Stimulated activated naive CD8-positive, alpha-beta T cell treated with anti-CD3 and anti-CD28 coated beads, Interleukin-15, Interleukin-2, amounts not matched to agents 100 U/mL and 50 U/mL, for 24 hours (primary cell): Measurements from ENCODE around the gene MED17.
"Not testable (repeated sequence)": the region's sequence is repeated elsewhere in the genome, so short reads cannot be mapped to it uniquely, and the experiment has no call there.

ENCODE experiments used
- ATAC-seq: fragments of 150-1000 bp; cut with Tn5 transposase; one replicate; pipeline ENCODE4 v1.10.0; 2021
- DNase-seq: peaks from one replicate; pipeline ENCODE4 v3.0.0; 2021

MED17 gene

GRCh38 chr11:93784145-93784934 lies at the start of gene MED17:
Gene MED17 (plus strand): TSS chr11:93784282. CDS start chr11:93784514, 232 bp downstream.
- ATAC-seq (peak; percentile 99), DNase-seq (peak; percentile 90)

- DNase-seq: no peak
These were observed 49.5 kb upstream of the MED17 start for GRCh38 chr11:93734427-93735222.

GRCh38 chr11:93735627-93736026 lies 48.5 kb upstream of the MED17 start:
- ATAC-seq: no peak

More at GRCh38 chr11:93734427-93735222, 49.5 kb upstream of the MED17 start:
- no peak for ATAC-seq

GRCh38 chr11:93736129-93736528 lies 48.0 kb upstream of the MED17 start:
- DNase-seq: no peak

More at GRCh38 chr11:93735627-93736026, 48.5 kb upstream of the MED17 start:
- DNase-seq: no peak

GRCh38 chr11:93737904-93738612 lies 46.0 kb upstream of the MED17 start:
- ATAC-seq: no peak
- DNase-seq: no peak

More at GRCh38 chr11:93736129-93736528, 48.0 kb upstream of the MED17 start:
- ATAC-seq: no peak

GRCh38 chr11:93738647-93739081 lies 45.4 kb upstream of the MED17 start:
- ATAC-seq (no peak), DNase-seq (no peak)

GRCh38 chr11:93740031-93740729 lies 43.9 kb upstream of the MED17 start:
- ATAC-seq: peak; percentile 15
- peak; percentile 54 for DNase-seq

- peak; percentile 33 for ATAC-seq
- peak; percentile 68 for DNase-seq
These were observed 43.4 kb upstream of the MED17 start for GRCh38 chr11:93740730-93741093.

- ATAC-seq (peak; percentile 90), DNase-seq (peak; percentile 92)
These were observed 42.8 kb upstream of the MED17 start, which contains the start of the genes C11orf54 and TAF1D for GRCh38 chr11:93741094-93741881. Gene C11orf54 (plus strand): TSS chr11:93741672. CDS start chr11:93747394, 5,722 bp downstream. Gene TAF1D (minus strand): TSS chr11:93741495. CDS start chr11:93739304, 2,191 bp downstream.

GRCh38 chr11:93741882-93742226 lies 42.2 kb upstream of the MED17 start:
- no peak for DNase-seq
- peak; percentile 2 for ATAC-seq

GRCh38 chr11:93743291-93743690 lies 40.8 kb upstream of the MED17 start:
- ATAC-seq (no peak), DNase-seq (no peak)

- ATAC-seq (no peak), DNase-seq (no peak)
These were observed 39.4 kb upstream of the MED17 start for GRCh38 chr11:93744669-93745004.

GRCh38 chr11:93745005-93745755 lies 38.9 kb upstream of the MED17 start:
- not testable (repeated sequence) for ATAC-seq, DNase-seq

- DNase-seq (no peak), ATAC-seq (no peak)
These were observed 38.0 kb upstream of the MED17 start for GRCh38 chr11:93746101-93746500.

- DNase-seq (no peak), ATAC-seq (no peak)
These were observed 37.0 kb upstream of the MED17 start for GRCh38 chr11:93747122-93747521.

- ATAC-seq: no peak
- DNase-seq: no peak
These were observed 33.1 kb upstream of the MED17 start for GRCh38 chr11:93751001-93751400.

- no peak for ATAC-seq
- DNase-seq: no peak
These were observed 30.8 kb upstream of the MED17 start for GRCh38 chr11:93753241-93753640.

GRCh38 chr11:93756748-93757147 lies 27.3 kb upstream of the MED17 start:
- ATAC-seq (no peak), DNase-seq (no peak)

GRCh38 chr11:93757301-93757700 lies 26.8 kb upstream of the MED17 start:
- ATAC-seq: no peak
- DNase-seq: no peak
